ENCODE results near the gene MAOA. TPM values are rescaled to one million over a fixed set of nuclear protein-coding genes. Genes with fewer than 3 reads are reported as not detected.
"Not testable (repeated sequence)": the region's sequence is repeated elsewhere in the genome, so short reads cannot be mapped to it uniquely, and the experiment has no call there.

MAOA gene
- total RNA-seq, 1 donor from 2014 or later = 1.8 TPM

GRCh38 chrX:43718956-43719355 lies 62.9 kb downstream of the MAOA start:
- Histone ChIP-seq H3K27me3 (ENCODE audit: insufficient read depth, low read length) (no peaks in the 10 kb centered on the region), H3K36me3 (ENCODE audit: insufficient read depth, low read length) (no peaks in the 10 kb centered on the region), H3K4me3 (ENCODE audit: insufficient read depth, low read depth, low read length) (no peak overlapping the region), H4K20me1 (ENCODE audit: insufficient read depth, low read length) (no peaks in the 10 kb centered on the region), H3K4me1 (ENCODE audit: insufficient read depth, low read length) (no peaks in the 10 kb centered on the region), H3K9me3 (ENCODE audit: insufficient read depth, low read depth, low read length) (no peaks in the 10 kb centered on the region), H3K4me2 (ENCODE audit: low read length) (no peak overlapping the region), H3K9ac (ENCODE audit: low read length) (no peak overlapping the region), H2AFZ (ENCODE audit: low read depth, low read length) (no peak overlapping the region), H3K79me2 (ENCODE audit: insufficient read depth, low read length) (no peaks in the 10 kb centered on the region), H3K27ac (ENCODE audit: low read depth, low read length) (no peak overlapping the region)
- no peaks in the 10 kb centered on the region for H3K27me3 Mint-ChIP-seq (ENCODE audit: low read depth, unreplicated experiment)
- no peak overlapping the region for H3K4me3 Mint-ChIP-seq (ENCODE audit: unreplicated experiment)
- H3K4me1 Mint-ChIP-seq (ENCODE audit: low read depth, unreplicated experiment) = no peaks in the 10 kb centered on the region
- H3K36me3 Mint-ChIP-seq (ENCODE audit: low read depth, unreplicated experiment) = no peaks in the 10 kb centered on the region
- no peak for FAIRE-seq
- H3K9me3 Mint-ChIP-seq (ENCODE audit: unreplicated experiment) = no peaks in the 10 kb centered on the region
- TF ChIP-seq EZH2 (IDR thresholded peaks at IDR 0.05; ENCODE audit: insufficient read depth, low read length) = no peak
- TF ChIP-seq CTCF (IDR thresholded peaks at IDR 0.05; ENCODE audit: insufficient read depth, low read depth, low read length) = no peak
- DNase-seq (ENCODE audit: low read depth) = no peak
- no peak overlapping the region for H3K27ac Mint-ChIP-seq (ENCODE audit: unreplicated experiment)

- Histone ChIP-seq H3K4me2 (ENCODE audit: low read length) (no peak overlapping the region), H3K9me3 (ENCODE audit: insufficient read depth, low read depth, low read length) (no peaks in the 10 kb centered on the region), H3K36me3 (ENCODE audit: insufficient read depth, low read length) (no peaks in the 10 kb centered on the region), H3K9ac (ENCODE audit: low read length) (no peak overlapping the region), H4K20me1 (ENCODE audit: insufficient read depth, low read length) (no peaks in the 10 kb centered on the region), H3K79me2 (ENCODE audit: insufficient read depth, low read length) (no peaks in the 10 kb centered on the region), H3K27me3 (ENCODE audit: insufficient read depth, low read length) (no peaks in the 10 kb centered on the region), H3K4me1 (ENCODE audit: insufficient read depth, low read length) (no peaks in the 10 kb centered on the region), H3K27ac (ENCODE audit: low read depth, low read length) (no peak overlapping the region), H2AFZ (ENCODE audit: low read depth, low read length) (no peak overlapping the region), H3K4me3 (ENCODE audit: insufficient read depth, low read depth, low read length) (no peak overlapping the region)
- Mint-ChIP-seq H3K27me3 (ENCODE audit: low read depth, unreplicated experiment) (no peaks in the 10 kb centered on the region), H3K4me1 (ENCODE audit: low read depth, unreplicated experiment) (no peaks in the 10 kb centered on the region), H3K36me3 (ENCODE audit: low read depth, unreplicated experiment) (no peaks in the 10 kb centered on the region), H3K4me3 (ENCODE audit: unreplicated experiment) (no peak overlapping the region), H3K9me3 (ENCODE audit: unreplicated experiment) (no peaks in the 10 kb centered on the region), H3K27ac (ENCODE audit: unreplicated experiment) (no peak overlapping the region)
- no peak for TF ChIP-seq CTCF (IDR thresholded peaks at IDR 0.05; ENCODE audit: insufficient read depth, low read depth, low read length)
- no peak for TF ChIP-seq EZH2 (IDR thresholded peaks at IDR 0.05; ENCODE audit: insufficient read depth, low read length)
- no peak for DNase-seq (ENCODE audit: low read depth)
- FAIRE-seq = no peak
These were observed 64.0 kb downstream of the MAOA start for GRCh38 chrX:43720082-43720481.

GRCh38 chrX:43720961-43721360 lies 64.9 kb downstream of the MAOA start:
- no peaks in the 10 kb centered on the region for H3K27me3 Mint-ChIP-seq (ENCODE audit: low read depth, unreplicated experiment)

GRCh38 chrX:43725227-43725626 lies 69.1 kb downstream of the MAOA start:
- not testable (repeated sequence) for H3K36me3 Mint-ChIP-seq (ENCODE audit: low read depth, unreplicated experiment); H3K9me3 Mint-ChIP-seq (ENCODE audit: unreplicated experiment); H3K4me1 Mint-ChIP-seq (ENCODE audit: low read depth, unreplicated experiment); H3K9me3 ChIP-seq (ENCODE audit: insufficient read depth, low read depth, low read length); FAIRE-seq; H3K27ac Mint-ChIP-seq (ENCODE audit: unreplicated experiment); H2AFZ ChIP-seq (ENCODE audit: low read depth, low read length); H3K9ac ChIP-seq (ENCODE audit: low read length); H3K27me3 Mint-ChIP-seq (ENCODE audit: low read depth, unreplicated experiment); H3K4me1 ChIP-seq (ENCODE audit: insufficient read depth, low read length); H3K27ac ChIP-seq (ENCODE audit: low read depth, low read length); H3K4me3 ChIP-seq (ENCODE audit: insufficient read depth, low read depth, low read length); DNase-seq (ENCODE audit: low read depth); H3K27me3 ChIP-seq (ENCODE audit: insufficient read depth, low read length); H3K36me3 ChIP-seq (ENCODE audit: insufficient read depth, low read length); H3K79me2 ChIP-seq (ENCODE audit: insufficient read depth, low read length); H3K4me2 ChIP-seq (ENCODE audit: low read length); H3K4me3 Mint-ChIP-seq (ENCODE audit: unreplicated experiment); H4K20me1 ChIP-seq (ENCODE audit: insufficient read depth, low read length)

More at GRCh38 chrX:43720961-43721360, 64.9 kb downstream of the MAOA start:
- H3K9ac ChIP-seq (ENCODE audit: low read length) = no peak overlapping the region
- H3K27me3 ChIP-seq (ENCODE audit: insufficient read depth, low read length) = no peaks in the 10 kb centered on the region
- Mint-ChIP-seq H3K27ac (ENCODE audit: unreplicated experiment) (no peak overlapping the region), H3K4me3 (ENCODE audit: unreplicated experiment) (no peak overlapping the region), H3K4me1 (ENCODE audit: low read depth, unreplicated experiment) (no peaks in the 10 kb centered on the region), H3K9me3 (ENCODE audit: unreplicated experiment) (no peaks in the 10 kb centered on the region), H3K36me3 (ENCODE audit: low read depth, unreplicated experiment) (no peaks in the 10 kb centered on the region)
- no peaks in the 10 kb centered on the region for H3K36me3 ChIP-seq (ENCODE audit: insufficient read depth, low read length)
- FAIRE-seq (no peak), DNase-seq (ENCODE audit: low read depth) (no peak)
- no peaks in the 10 kb centered on the region for H4K20me1 ChIP-seq (ENCODE audit: insufficient read depth, low read length)
- H2AFZ ChIP-seq (ENCODE audit: low read depth, low read length) = no peak overlapping the region
- H3K9me3 ChIP-seq (ENCODE audit: insufficient read depth, low read depth, low read length) = no peaks in the 10 kb centered on the region
- no peaks in the 10 kb centered on the region for H3K79me2 ChIP-seq (ENCODE audit: insufficient read depth, low read length)
- H3K4me1 ChIP-seq (ENCODE audit: insufficient read depth, low read length) = no peaks in the 10 kb centered on the region
- no peak overlapping the region for H3K4me3 ChIP-seq (ENCODE audit: insufficient read depth, low read depth, low read length)
- TF ChIP-seq EZH2 (IDR thresholded peaks at IDR 0.05; ENCODE audit: insufficient read depth, low read length) (no peak), CTCF (IDR thresholded peaks at IDR 0.05; ENCODE audit: insufficient read depth, low read depth, low read length) (no peak)
- H3K4me2 ChIP-seq (ENCODE audit: low read length) = no peak overlapping the region
- H3K27ac ChIP-seq (ENCODE audit: low read depth, low read length) = no peak overlapping the region
